GM18517 (cell line): ENCODE data around the gene CUX1.
"Not testable (repeated sequence)": the region's sequence is repeated elsewhere in the genome, so short reads cannot be mapped to it uniquely, and the experiment has no call there.

Experiments
- ATAC-seq: cut with Tn5 transposase; IDR thresholded peaks from one replicate; pipeline ENCODE4 v1.9.1; 2021; ENCODE audit warnings: mild to moderate bottlenecking, moderate library complexity; ENCODE audit not compliant: unreplicated experiment

CUX1 gene

GRCh38 chr7:101817471-101818286, at the start of gene CUX1:
Gene CUX1 (plus strand): TSS chr7:101817626. CDS start chr7:101817640, 14 bp downstream.
- ATAC-seq: no peak

DNA sequence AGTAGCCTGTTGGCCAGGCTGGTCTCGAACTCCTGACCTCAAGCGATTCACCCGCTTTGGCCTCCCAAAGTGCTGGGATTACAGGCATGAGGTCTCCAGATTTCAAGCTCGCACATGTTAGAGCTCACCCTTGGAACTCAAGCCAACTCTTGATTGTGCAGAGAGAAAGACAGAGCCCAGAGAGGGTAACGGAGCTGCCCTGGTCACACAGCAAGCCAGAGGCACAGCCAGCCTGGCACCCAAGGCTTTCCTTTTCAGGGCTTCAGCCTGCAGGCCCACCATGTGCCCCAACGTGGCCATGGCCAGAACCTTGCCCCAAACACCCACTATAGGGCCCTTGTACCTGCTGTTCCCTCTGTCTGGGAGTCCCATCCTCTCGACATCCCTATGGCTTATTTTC, 49.1 kb upstream of the CUX1 start:
- no peak for ATAC-seq

DNA sequence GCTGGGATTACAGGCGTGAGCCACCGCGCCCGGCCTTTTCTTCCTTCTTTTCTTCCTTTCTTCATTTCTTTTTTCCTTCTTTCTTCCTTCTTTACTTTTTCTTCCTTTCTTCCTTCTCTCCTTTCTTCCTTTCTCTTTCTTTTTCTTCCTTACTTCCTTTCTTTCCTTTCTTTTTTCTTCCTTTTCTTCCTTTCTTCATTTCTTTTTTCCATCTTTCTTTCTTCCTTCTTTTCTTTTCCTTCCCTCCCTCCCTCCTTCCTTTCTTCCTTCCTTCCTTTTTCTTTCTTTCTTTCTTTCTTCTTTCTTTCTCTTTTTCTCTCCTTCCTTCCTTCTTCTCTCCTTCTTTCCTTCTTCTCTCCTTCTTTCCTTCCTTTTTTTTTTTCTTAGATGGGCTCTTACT, 47.0 kb upstream of the CUX1 start:
- ATAC-seq: no peak

DNA sequence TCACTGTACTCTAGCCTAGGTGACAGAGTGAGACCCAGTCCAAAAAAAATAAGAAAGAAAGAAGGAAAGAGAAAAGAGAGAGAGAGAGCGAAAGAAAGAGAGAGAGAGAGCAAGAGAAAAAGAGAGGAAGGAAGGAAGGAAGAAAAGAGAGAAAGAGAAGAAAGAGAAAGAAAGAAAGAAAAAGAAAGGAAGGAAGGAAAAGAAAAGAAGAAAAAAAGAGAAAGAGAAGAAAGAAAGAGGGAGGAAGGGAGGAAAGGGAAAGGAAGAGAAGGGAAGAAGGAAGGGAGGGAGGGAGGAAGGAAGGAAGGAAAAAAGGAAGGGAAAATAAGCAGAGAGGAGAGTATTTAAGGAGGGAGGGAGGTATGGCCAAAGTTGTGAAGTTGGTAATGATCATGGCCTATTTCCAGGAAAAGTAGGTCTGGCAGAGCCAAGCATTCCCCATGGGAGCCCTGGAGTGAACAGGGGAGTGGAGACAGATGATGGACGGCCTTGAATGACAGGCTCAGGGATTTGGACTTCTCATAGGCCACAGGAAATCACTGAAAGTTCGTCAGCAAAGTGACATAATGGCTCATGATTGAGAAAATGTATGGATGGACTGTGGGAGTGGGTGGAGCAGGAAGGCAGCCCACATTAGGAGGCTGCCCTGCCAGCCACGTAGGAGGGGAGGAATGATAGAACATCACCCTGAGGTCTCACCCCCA, 44.8 kb upstream of the CUX1 start:
- no peak for ATAC-seq

DNA sequence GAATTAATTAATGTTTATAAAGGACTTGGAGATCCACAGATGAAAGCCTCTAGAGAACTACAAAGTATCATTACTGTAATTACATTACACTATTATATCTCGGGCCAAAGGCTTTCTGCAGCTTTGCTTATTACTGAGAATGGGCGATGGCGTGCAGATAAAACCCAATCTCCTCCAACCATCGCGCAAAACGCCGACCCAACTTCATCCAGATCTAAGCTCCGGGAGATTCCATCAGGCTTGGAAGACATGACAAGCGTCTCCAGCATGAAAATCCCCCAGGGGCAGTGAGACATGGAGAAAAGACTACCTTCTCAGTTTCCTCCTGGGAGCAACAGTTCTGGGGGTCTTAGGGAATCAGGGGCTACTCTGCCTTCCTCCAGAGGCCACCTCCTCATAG, 42.2 kb upstream of the CUX1 start:
- ATAC-seq: no peak

DNA sequence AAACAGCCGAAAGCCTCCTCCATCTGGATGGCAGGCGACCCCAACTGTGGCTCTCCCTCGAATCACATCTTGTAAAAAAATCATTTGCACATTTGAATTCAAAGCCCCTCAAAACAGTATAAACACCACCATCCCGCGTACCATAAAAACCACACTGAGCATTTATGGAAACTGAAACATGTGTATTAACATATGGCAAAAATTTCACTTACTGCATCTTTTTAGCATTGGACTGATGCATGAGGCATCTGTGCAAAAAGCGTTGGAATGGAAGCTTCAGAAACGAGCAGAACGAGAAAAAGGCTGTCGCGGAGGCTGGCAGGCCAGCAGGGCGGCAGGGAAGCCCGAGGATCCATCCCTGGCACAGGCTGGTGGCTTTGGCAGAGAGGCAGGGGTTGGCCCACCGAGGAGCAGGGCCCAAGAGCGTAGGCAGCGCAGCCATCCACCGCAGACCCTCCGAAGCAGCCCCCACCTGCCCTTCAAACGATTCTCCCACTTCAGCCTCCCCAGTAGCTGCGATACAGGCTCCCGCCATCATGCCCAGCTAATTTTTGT, 39.3 kb upstream of the CUX1 start:
- ATAC-seq: no peak

- no peak for ATAC-seq
Observed at GRCh38 chr7:101779267-101779666, 38.2 kb upstream of the CUX1 start.

DNA sequence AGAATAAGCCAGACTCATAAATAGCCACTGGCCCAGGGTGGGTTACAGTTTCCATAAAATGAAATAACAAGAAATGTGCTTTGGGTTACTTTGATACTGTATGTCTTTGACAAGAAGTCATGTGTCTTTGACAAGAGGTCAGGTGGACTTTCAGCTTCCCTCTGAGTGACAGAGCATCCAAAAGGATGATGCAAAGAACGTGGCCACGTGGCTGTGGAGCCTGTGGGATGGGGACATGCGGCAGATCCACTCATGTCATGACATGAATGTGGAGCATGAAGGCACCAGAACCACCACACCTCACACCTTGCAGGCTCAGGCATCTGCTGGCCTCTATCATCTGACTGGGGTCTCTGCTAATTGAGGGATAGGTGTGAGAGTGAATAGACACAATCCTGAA, 37.1 kb upstream of the CUX1 start:
- ATAC-seq: no peak

DNA sequence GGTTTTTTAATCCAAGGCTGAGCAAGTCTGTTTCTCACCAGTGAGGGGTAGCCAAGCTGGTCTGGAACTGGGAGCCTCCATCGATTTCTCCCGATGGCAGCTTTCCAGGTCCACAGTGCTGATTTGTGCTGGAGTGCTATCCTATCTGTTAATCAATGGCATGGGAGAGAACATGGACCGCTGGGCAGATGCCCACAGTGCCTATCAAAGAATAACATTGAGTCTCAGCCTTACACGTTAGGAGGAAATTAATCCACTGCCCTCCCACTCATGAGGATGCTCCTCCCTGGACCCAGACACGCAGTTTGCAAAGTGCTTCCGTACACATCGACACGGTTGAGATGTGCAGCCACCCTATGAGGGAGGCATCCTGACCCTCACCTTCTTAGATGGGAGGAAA, 36.0 kb upstream of the CUX1 start:
- no peak for ATAC-seq

DNA sequence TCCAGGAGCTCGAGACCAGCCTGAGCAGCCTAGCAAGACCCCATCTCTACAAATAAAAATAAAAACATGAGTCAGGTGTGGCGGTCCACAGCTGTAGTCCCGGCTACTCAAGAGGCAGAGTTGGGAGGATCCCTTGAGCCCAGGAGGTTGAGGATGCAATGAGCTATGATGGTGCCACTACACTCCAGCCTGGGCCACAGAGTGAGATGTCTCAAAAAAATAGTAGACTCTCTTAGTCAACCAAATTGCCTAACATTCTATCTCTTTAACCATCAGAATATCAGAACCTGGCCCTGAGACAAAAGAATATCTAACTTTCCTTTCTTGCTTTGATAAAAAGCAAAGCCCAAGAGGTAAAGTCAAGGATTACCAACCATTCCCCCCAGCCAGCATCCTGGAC, 35.0 kb upstream of the CUX1 start:
- ATAC-seq: no peak

GRCh38 chr7:101782896-101783295, 34.5 kb upstream of the CUX1 start:
- no peak for ATAC-seq

GRCh38 chr7:101783381-101784181, 33.8 kb upstream of the CUX1 start:
- no peak for ATAC-seq

DNA sequence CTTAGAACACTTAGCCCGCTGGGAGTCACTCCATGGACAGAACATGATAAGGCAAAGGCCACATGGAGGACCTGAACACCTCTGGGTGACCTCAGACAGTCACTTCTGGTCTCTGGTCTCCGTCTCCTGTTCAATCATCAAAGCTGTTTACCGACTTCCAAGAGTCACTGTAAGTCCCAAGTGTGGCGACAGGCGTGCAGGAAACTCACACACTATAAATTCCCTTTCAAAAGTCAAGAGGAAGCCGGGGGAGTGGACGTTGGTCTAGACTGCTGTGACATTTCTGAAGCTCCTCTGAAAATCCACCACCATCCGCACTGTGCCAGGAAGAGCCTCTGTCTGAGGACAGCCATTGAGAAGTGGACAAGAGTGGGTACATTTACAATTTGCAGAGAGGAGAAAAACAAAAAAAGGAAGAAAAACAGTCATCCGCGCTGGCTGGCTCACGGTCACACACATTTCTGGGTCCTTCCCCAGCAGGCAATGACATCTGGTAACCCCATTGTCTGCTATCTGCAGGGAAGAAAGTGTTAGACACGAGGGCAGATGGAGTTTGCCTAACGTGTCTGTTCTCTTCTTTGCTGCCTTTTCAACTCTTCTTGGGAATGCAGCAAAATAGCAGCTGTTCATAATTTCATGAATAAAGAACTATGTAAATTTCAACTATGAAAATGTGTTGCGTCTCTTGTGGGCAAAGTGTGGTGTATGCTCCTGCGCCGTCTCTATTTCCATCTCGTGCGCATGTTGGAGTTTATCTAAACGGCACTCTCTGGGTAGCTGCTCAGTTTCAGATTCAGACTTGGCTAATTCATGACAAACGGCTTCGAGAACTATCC, 32.9 kb upstream of the CUX1 start:
- ATAC-seq: no peak

DNA sequence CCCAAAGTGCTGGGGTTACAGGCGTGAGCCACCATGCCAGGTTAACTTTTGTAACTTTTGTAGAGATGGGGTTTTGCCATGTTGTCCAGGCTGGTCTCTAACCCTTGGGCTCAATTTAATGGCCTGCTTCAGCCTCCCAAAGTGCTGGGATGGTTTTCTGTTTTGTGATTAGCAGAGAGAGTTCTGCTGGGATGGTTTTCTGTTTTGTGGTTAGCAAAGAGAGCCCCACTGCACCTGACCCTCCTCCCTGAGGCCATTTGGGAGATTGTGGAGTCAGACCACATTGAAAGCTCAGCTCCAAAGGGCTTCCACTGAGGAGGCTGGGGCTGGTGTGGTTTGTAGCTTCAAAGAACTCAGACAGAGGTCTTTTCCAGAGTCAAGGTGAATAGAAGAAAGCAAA, 29.6 kb upstream of the CUX1 start:
- ATAC-seq: no peak

GRCh38 chr7:101788517-101788916, 28.9 kb upstream of the CUX1 start:
- ATAC-seq: no peak

GRCh38 chr7:101790566-101791293, 26.7 kb upstream of the CUX1 start:
- no peak for ATAC-seq

- no peak for ATAC-seq
Observed at GRCh38 chr7:101792051-101792681, 25.3 kb upstream of the CUX1 start.

DNA sequence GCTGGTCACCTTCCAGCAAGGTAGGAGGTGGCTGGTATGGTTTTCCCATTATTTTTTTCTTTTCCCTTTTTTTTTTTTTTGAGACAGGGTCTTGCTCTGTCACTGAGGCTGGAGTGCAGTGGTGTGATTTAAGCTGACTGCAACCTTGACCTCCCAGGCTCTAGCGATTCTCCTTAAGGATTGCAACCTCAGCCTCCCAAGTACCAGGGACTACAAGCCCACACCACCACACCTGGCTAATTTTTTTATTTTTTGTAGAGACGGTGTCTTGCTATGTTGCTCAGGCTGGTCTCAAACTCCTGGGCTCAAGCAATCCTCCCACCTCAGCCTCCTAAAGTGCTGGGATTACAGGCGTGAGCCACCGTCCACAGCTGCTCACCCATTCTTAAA, 24.7 kb upstream of the CUX1 start:
- not testable (repeated sequence) for ATAC-seq

DNA sequence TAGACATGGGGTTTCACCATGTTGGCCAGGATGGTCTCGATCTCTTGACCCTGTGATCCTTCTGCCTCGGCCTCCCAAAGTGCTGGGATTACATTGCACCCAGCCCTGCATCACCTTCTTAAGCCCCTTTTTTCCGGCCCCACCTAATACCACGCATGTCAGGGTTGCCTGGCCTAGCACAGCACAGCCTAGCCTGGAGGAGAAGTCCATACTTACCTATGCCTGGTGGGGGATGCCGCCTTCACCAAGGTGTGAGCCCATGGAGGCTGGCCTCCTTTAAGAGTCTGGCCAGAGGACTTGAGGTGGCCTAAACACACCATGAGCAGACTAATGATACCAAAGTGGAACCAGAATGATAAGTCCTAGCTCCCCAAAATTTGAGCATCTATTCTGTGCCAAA, 22.0 kb upstream of the CUX1 start:
- ATAC-seq: no peak
